IMR-90 (cell line): Measurements from ENCODE around the gene NQO2. TPM values are rescaled to one million over a fixed set of nuclear protein-coding genes. Genes with fewer than 3 reads are reported as not detected.

ENCODE experiments used
- ATAC-seq: fragments of 200-7000 bp; cut with Tn5 transposase; 2 replicates; pipeline ENCODE4 v1.9.1; 2020; ENCODE audit warnings: low read depth, mild to moderate bottlenecking, moderate library complexity
- BruUV-seq: library from RNA; stranded (reverse); fragments of 400-500 nt; replicated peaks from 2 replicates; lab custom pipeline; 2021; lab: Mats Ljungman, UMichigan
- CTCF ChIA-PET: fragments of 300-600 bp; formaldehyde crosslinking; extraction: SDS; loops from one replicate; lab custom pipeline; 2021; ENCODE audit warnings: antibody characterized with exemption; lab: Yijun Ruan, JAX
- POLR2A ChIA-PET: fragments of 300-600 bp; sonication (Branson Sonifier 250); formaldehyde crosslinking; loops from one replicate; lab custom pipeline; 2022; ENCODE audit warnings: antibody characterized with exemption; ENCODE audit not compliant: unreplicated experiment; lab: Charles Lee
- DNase-seq: peaks from one replicate; pipeline ENCODE4 v3.0.0; 2013
- H2AFZ ChIP-seq: replicated peaks from 2 replicates; pipeline ENCODE3; 2013; ENCODE audit warnings: low read length, mild to moderate bottlenecking; ENCODE audit not compliant: poor library complexity
- H2AK5ac ChIP-seq: 2 replicates; pipeline ENCODE4 v1.6.1; 2013; ENCODE audit warnings: low read depth, low read length, inconsistent platforms
- H2AK9ac ChIP-seq: replicated peaks from 2 replicates; pipeline ENCODE3; 2013; ENCODE audit warnings: mild to moderate bottlenecking, low read depth, low read length, moderate library complexity; ENCODE audit not compliant: poor library complexity
- H2BK120ac ChIP-seq: 2 replicates; pipeline ENCODE4 v1.6.1; 2013; ENCODE audit warnings: low read depth, low read length, inconsistent platforms
- H2BK15ac ChIP-seq: 3 replicates; pipeline ENCODE4 v1.6.1; 2013; ENCODE audit warnings: low read depth, low read length, inconsistent platforms
- H2BK20ac ChIP-seq: 2 replicates; pipeline ENCODE4 v1.6.1; 2013; ENCODE audit warnings: low read depth, mild to moderate bottlenecking, inconsistent platforms, low read length, moderate library complexity
- H2BK5ac ChIP-seq: 2 replicates; pipeline ENCODE4 v1.6.1; 2013; ENCODE audit warnings: mild to moderate bottlenecking, low read depth, low read length, inconsistent platforms; ENCODE audit not compliant: poor library complexity, severe bottlenecking
- H3K14ac ChIP-seq: replicated peaks from 2 replicates; pipeline ENCODE4 v1.6.1; 2013; ENCODE audit warnings: low read depth, low read length, inconsistent platforms
- H3K18ac ChIP-seq: 2 replicates; pipeline ENCODE4 v1.6.1; 2013; ENCODE audit warnings: low read depth, low read length, control low read depth
- H3K23ac ChIP-seq: 2 replicates; pipeline ENCODE4 v1.6.1; 2013; ENCODE audit warnings: low read depth, low read length, inconsistent platforms
- H3K27ac ChIP-seq: 2 replicates; pipeline ENCODE4 v1.5.1; 2013; ENCODE audit warnings: mild to moderate bottlenecking, control low read depth, low read length; ENCODE audit not compliant: insufficient read depth
- H3K27me3 ChIP-seq: 2 replicates; pipeline ENCODE4 v1.6.1; 2013; ENCODE audit warnings: low read length; ENCODE audit not compliant: control insufficient read depth, insufficient read depth
- H3K36me3 ChIP-seq: 2 replicates; pipeline ENCODE4 v1.6.1; 2013; ENCODE audit warnings: low read length, mixed read lengths; ENCODE audit not compliant: control insufficient read depth, insufficient read depth
- H3K4ac ChIP-seq: 2 replicates; pipeline ENCODE4 v1.6.1; 2013; ENCODE audit warnings: low read depth, low read length, inconsistent platforms
- H3K4me1 ChIP-seq: 2 replicates; pipeline ENCODE4 v1.6.1; 2013; ENCODE audit warnings: low read length, mixed read lengths; ENCODE audit not compliant: control insufficient read depth, insufficient read depth
- H3K4me2 ChIP-seq: 2 replicates; pipeline ENCODE4 v1.6.1; 2013; ENCODE audit warnings: low read depth, mild to moderate bottlenecking, control low read depth, low read length, moderate library complexity
- H3K4me3 ChIP-seq: 2 replicates; pipeline ENCODE4 v1.5.1; 2013; ENCODE audit warnings: low read depth, mild to moderate bottlenecking, control low read depth, low read length, moderate library complexity; ENCODE audit not compliant: insufficient read depth
- H3K56ac ChIP-seq: 2 replicates; pipeline ENCODE4 v1.6.1; 2013; ENCODE audit warnings: low read length, inconsistent platforms; ENCODE audit not compliant: insufficient read depth; ENCODE audit errors: extremely low read depth
- H3K79me1 ChIP-seq, 2 experiments: 2 replicates each; pipeline ENCODE4 v1.6.1; 2013; ENCODE audit warnings: low read length in 2 of 2, inconsistent platforms in 1 of 2, low read depth in 1 of 2
- H3K9ac ChIP-seq: 2 replicates; pipeline ENCODE4 v1.6.1; 2013; ENCODE audit warnings: low read depth, low read length, control low read depth
- H3K9me1 ChIP-seq: 2 replicates; pipeline ENCODE4 v1.6.1; 2013; ENCODE audit warnings: low read length, inconsistent platforms; ENCODE audit not compliant: insufficient read depth
- H3K9me3 ChIP-seq: 2 replicates; pipeline ENCODE4 v1.6.1; 2013; ENCODE audit warnings: low read length; ENCODE audit not compliant: control insufficient read depth, insufficient read depth
- H4K20me1 ChIP-seq: 2 replicates; pipeline ENCODE4 v1.6.1; 2013; ENCODE audit warnings: low read length, inconsistent platforms; ENCODE audit not compliant: insufficient read depth
- H4K5ac ChIP-seq: 2 replicates; pipeline ENCODE4 v1.6.1; 2013; ENCODE audit warnings: mild to moderate bottlenecking, low read depth, low read length, control low read depth
- H4K8ac ChIP-seq, 2 experiments: 2 replicates each; pipeline ENCODE4 v1.6.1; 2013; ENCODE audit warnings: low read depth in 2 of 2, low read length in 2 of 2, control low read depth in 1 of 2, inconsistent platforms in 1 of 2
- H4K91ac ChIP-seq: 2 replicates; pipeline ENCODE4 v1.6.1; 2013; ENCODE audit warnings: low read depth, low read length, inconsistent platforms; ENCODE audit not compliant: insufficient read depth
- BHLHE40 ChIP-seq: fragments of 150-350 bp; IDR thresholded peaks from 2 replicates; pipeline ENCODE4 v1.6.1; 2016; ENCODE audit warnings: mild to moderate bottlenecking, low read depth, low read length
- ELK1 ChIP-seq: fragments of 150-350 bp; IDR thresholded peaks from 2 replicates; pipeline ENCODE4 v1.6.1; 2016; ENCODE audit warnings: low read depth, mild to moderate bottlenecking, low read length, moderate library complexity, borderline replicate concordance
- FOS ChIP-seq: fragments of 150-350 bp; IDR thresholded peaks from 2 replicates; pipeline ENCODE4 v1.6.1; 2016; ENCODE audit warnings: low read depth, low read length
- MAFK ChIP-seq: IDR thresholded peaks from 2 replicates; pipeline ENCODE4 v1.6.1; 2012; ENCODE audit warnings: low read depth, low read length, improper control_type of control experiment
- MAZ ChIP-seq: IDR thresholded peaks from 2 replicates; pipeline ENCODE4 v1.6.1; 2012; ENCODE audit warnings: low read depth, mild to moderate bottlenecking, low read length, improper control_type of control experiment, moderate library complexity, borderline replicate concordance
- MXI1 ChIP-seq: IDR thresholded peaks from 2 replicates; pipeline ENCODE4 v1.6.1; 2012; ENCODE audit warnings: low read depth, mild to moderate bottlenecking, low read length, moderate library complexity, borderline replicate concordance
- NFE2L2 ChIP-seq: fragments of 150-350 bp; IDR thresholded peaks from 2 replicates; pipeline ENCODE4 v1.6.1; 2016; ENCODE audit warnings: low read depth, mild to moderate bottlenecking, low read length
- POLR2A ChIP-seq: IDR thresholded peaks from 2 replicates; pipeline ENCODE4 v1.6.1; 2012; ENCODE audit warnings: mild to moderate bottlenecking, low read depth, low read length
- RAD21 ChIP-seq: IDR thresholded peaks from 2 replicates; pipeline ENCODE4 v1.6.1; 2012; ENCODE audit warnings: low read length, improper control_type of control experiment
- RCOR1 ChIP-seq: IDR thresholded peaks from 2 replicates; pipeline ENCODE4 v1.6.1; 2012; ENCODE audit warnings: mild to moderate bottlenecking, low read length, improper control_type of control experiment; ENCODE audit not compliant: insufficient replicate concordance
- RFX5 ChIP-seq: IDR thresholded peaks from 2 replicates; pipeline ENCODE4 v1.8.0; 2012; ENCODE audit warnings: low read depth, mild to moderate bottlenecking, low read length, moderate library complexity
- SMC3 ChIP-seq: fragments of 150-350 bp; IDR thresholded peaks from 2 replicates; pipeline ENCODE4 v1.6.1; 2016; ENCODE audit warnings: low read depth, mild to moderate bottlenecking, antibody characterized with exemption, low read length, moderate library complexity
- WGBS, 2 experiments: methylation state at CpG; one replicate each; pipeline versions ENCODE4 v1.1.5 to v1.1.7; 2013; ENCODE audit warnings: missing lambda C conversion rate in 2 of 2; ENCODE audit not compliant: insufficient read length in 1 of 2; ENCODE audit errors: extremely low coverage in 2 of 2; 5-methylcytosine and 5-hydroxymethylcytosine counted together
- dilution Hi-C: fragments of 300-500 bp; cut with HindIII; formaldehyde crosslinking; loops from one replicate; pipeline ENCODE4 v1.14.3; 2018; ENCODE audit warnings: low sequenced_read_pairs; ENCODE audit not compliant: unreplicated experiment
- in situ Hi-C: fragments of 300-500 bp; cut with MboI; formaldehyde crosslinking; loops from 3 replicates; pipeline ENCODE4 v1.14.3; 2019; ENCODE audit warnings: low sequenced_read_pairs, inconsistent platforms, mixed read lengths
- intact Hi-C: fragments of 100-400 bp; cut with micrococcal nuclease; formaldehyde crosslinking; loops from 2 replicates; pipeline ENCODE4 v1.10.0; 2022
- polyA plus RNA-seq, 3 experiments: library from polyadenylated mRNA; depleted of rRNA; stranded (reverse); fragments of >200 nt; gene quantifications; 2 replicates each; pipeline ENCODE4 v1.2.3, GENCODE V29; 2012; ENCODE audit warnings: low replicate concordance in 1 of 3
- total RNA-seq: library from RNA; depleted of rRNA; stranded (reverse); fragments of >200 nt; gene quantifications from 2 replicates; pipeline ENCODE4 v1.2.3, GENCODE V29; 2012
- TF ChIP-seq, protein P1 (sequence below): conservative IDR thresholded peaks from 2 replicates; pipeline ENCODE4 v1.5.1; 2012; ENCODE audit warnings: mild to moderate bottlenecking, low read depth, low read length, improper control_type of control experiment
- TF ChIP-seq, protein P2 (sequence below): fragments of 150-350 bp; IDR thresholded peaks from 2 replicates; pipeline ENCODE4 v1.6.1; 2017; ENCODE audit warnings: mild to moderate bottlenecking, antibody characterized with exemption, low read length, low read depth

NQO2 gene
- total and polyA plus RNA-seq, 2 of the 4 experiments (the other 2 are of a cell fraction) = 42.5 to 72.1 TPM

DNA sequence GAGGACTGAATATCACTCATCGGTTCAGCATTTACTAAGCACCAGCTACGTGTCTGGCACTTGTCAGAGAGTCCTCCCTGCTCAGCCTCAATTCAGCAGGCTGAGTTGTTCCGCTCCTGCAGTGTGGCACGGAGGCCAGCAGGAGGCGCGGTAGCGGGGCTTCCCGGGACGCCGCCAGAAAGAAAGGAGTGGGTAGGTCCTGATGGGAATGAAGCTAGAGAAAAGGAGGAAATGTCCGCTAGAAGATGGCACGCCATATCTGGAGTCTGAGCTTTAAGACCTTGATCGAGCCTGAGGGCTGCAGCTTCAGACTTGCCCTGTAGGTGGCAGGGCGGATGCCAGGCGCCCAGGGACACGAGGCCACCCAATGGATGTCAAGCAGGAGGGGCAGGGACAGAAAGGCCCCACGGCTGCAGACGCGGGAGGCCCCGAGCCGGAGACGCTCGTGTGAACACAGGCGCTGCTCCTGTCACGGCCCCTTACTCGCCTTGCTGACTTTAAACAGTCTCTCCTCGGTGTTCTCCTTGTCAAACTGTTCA, 47.1 kb upstream of the NQO2 start:
- POLR2A ChIA-PET = interaction anchor here (0.7 kb wide), 1 partner anchor 37 kb away, joined by 3 read pairs; no protein-coding TSS in a partner anchor
- Histone ChIP-seq H3K79me1 (peaks cover 23 to 52% of the 10 kb centered on the region in 2 experiments), H3K4me2 (no peak overlapping the region), H3K36me3 (peaks cover 39% of the 10 kb centered on the region), H2BK15ac (no peak overlapping the region), H3K4me1 (peaks cover 3% of the 10 kb centered on the region; the same call in 1 of the 2 replicates), H2BK120ac (no peak overlapping the region; the same call in 1 of the 2 replicates), H3K56ac (no peak overlapping the region), H4K91ac (peak overlapping the region; percentile 54; the same call in 1 of the 2 replicates), H3K9me1 (0 out of 2 replicates have a peak, but pooled peaks cover 2% of the 10 kb centered on the region), H2AK9ac (peak overlapping the region; percentile 18), H3K27me3 (no peaks in the 10 kb centered on the region), H3K14ac (0 out of 2 replicates have a peak overlapping the region, but pooled peaks have one; percentile 2), H3K27ac (peak overlapping the region; percentile 25), H4K5ac (no peak overlapping the region; the same call in 1 of the 2 replicates), H3K23ac (no peak overlapping the region), H2BK5ac (peak overlapping the region; percentile 48), H4K8ac (peak overlapping the region; percentile 32 to 71; a peak in 2 of 4 replicates), H2AFZ (peak overlapping the region; percentile 77), H3K18ac (no peak overlapping the region), H3K4me3 (no peak overlapping the region), H3K4ac (peak overlapping the region; percentile 73), H3K9me3 (no peaks in the 10 kb centered on the region), H2AK5ac (0 out of 2 replicates have a peak overlapping the region, but pooled peaks have one; percentile 0), H2BK20ac (no peak overlapping the region), H3K9ac (no peak overlapping the region), H4K20me1 (no peaks in the 10 kb centered on the region)
- intact Hi-C loops (loop anchor here (1.0 to 2.0 kb wide), 4 partner anchors 18 to 161 kb away; partner anchors contain the start of gene SERPINB6), in situ Hi-C loops (no loop called here), dilution Hi-C loops (no loop called here)
- 7% methylated on average over 5 of the region's 27 CpGs; no CpG with 5 or more reads in 1 of the 2 experiments for WGBS, 2 experiments
- CTCF ChIA-PET = interaction anchor here (0.5 to 1.8 kb wide), 27 partner anchors 9 to 1881 kb away, joined by 3 to 37 read pairs (median 4); partner anchors contain the start of gene SERPINB1
- DNase-seq (peak; percentile 91), ATAC-seq (peak; percentile 99)
- BruUV-seq = no TSS peak
- TF ChIP-seq POLR2A (no peak), MAFK (0 out of 2 replicates have a peak, but pooled peaks have one; percentile 12), ELK1 (no peak), RFX5 (no peak), BHLHE40 (no peak), SMC3 (peak; percentile 95), NFE2L2 (no peak), RAD21 (peak; percentile 80), MXI1 (0 out of 2 replicates have a peak, but pooled peaks have one; percentile 49), FOS (no peak), MAZ (0 out of 2 replicates have a peak, but pooled peaks have one; percentile 30), RCOR1 (peak; percentile 20)
- TF ChIP-seq, protein P1, sequence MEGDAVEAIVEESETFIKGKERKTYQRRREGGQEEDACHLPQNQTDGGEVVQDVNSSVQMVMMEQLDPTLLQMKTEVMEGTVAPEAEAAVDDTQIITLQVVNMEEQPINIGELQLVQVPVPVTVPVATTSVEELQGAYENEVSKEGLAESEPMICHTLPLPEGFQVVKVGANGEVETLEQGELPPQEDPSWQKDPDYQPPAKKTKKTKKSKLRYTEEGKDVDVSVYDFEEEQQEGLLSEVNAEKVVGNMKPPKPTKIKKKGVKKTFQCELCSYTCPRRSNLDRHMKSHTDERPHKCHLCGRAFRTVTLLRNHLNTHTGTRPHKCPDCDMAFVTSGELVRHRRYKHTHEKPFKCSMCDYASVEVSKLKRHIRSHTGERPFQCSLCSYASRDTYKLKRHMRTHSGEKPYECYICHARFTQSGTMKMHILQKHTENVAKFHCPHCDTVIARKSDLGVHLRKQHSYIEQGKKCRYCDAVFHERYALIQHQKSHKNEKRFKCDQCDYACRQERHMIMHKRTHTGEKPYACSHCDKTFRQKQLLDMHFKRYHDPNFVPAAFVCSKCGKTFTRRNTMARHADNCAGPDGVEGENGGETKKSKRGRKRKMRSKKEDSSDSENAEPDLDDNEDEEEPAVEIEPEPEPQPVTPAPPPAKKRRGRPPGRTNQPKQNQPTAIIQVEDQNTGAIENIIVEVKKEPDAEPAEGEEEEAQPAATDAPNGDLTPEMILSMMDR = peak; percentile 94
- TF ChIP-seq, protein P2, sequence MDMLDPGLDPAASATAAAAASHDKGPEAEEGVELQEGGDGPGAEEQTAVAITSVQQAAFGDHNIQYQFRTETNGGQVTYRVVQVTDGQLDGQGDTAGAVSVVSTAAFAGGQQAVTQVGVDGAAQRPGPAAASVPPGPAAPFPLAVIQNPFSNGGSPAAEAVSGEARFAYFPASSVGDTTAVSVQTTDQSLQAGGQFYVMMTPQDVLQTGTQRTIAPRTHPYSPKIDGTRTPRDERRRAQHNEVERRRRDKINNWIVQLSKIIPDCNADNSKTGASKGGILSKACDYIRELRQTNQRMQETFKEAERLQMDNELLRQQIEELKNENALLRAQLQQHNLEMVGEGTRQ = peak; percentile 28; the same call in 1 of the 2 replicates
